GM12801 (cell line): ENCODE data around the gene IRS2.

Experiments used
- CTCF ChIP-seq: IDR thresholded peaks from one replicate; pipeline ENCODE4 v1.5.1; 2011; ENCODE audit warnings: control low read depth; ENCODE audit not compliant: insufficient read length; ENCODE audit errors: extremely low read depth

The IRS2 gene

GRCh38 chr13:109758937-109759480 is 27.4 kb downstream of the IRS2 start:
- TF ChIP-seq CTCF, result no peak

GRCh38 chr13:109756778-109757177 is 29.6 kb downstream of the IRS2 start:
- TF ChIP-seq CTCF, result no peak

- no peak for TF ChIP-seq CTCF
These were observed 30.4 kb downstream of the IRS2 start for GRCh38 chr13:109755997-109756396.

- no peak for TF ChIP-seq CTCF
These were observed 30.8 kb downstream of the IRS2 start for GRCh38 chr13:109755551-109755950.

- TF ChIP-seq CTCF, result no peak
These were observed 34.9 kb downstream of the IRS2 start for GRCh38 chr13:109751477-109751876.

- TF ChIP-seq CTCF, result no peak
These were observed 36.1 kb downstream of the IRS2 start for GRCh38 chr13:109750221-109750775.

GRCh38 chr13:109749365-109749764 is 37.0 kb downstream of the IRS2 start:
- TF ChIP-seq CTCF, result no peak
